HG03196 (cell line): ENCODE measurements around the gene PINLYP.

Experiments
- ATAC-seq: cut with Tn5 transposase; IDR thresholded peaks from one replicate; pipeline ENCODE4 v1.9.1; 2021; ENCODE audit not compliant: unreplicated experiment

PINLYP gene

GRCh38 chr19:43548706-43549105, 26.9 kb upstream of the PINLYP start:
- no peak for ATAC-seq

GRCh38 chr19:43551399-43552197, 24.0 kb upstream of the PINLYP start:
- ATAC-seq, result no peak

GRCh38 chr19:43552198-43552450, 23.5 kb upstream of the PINLYP start:
- no peak for ATAC-seq

GRCh38 chr19:43552616-43553015, 23.0 kb upstream of the PINLYP start:
- no peak for ATAC-seq

- no peak for ATAC-seq
Observed at GRCh38 chr19:43553656-43554055, 21.9 kb upstream of the PINLYP start.

- no peak for ATAC-seq
Observed at GRCh38 chr19:43554317-43554895, 21.2 kb upstream of the PINLYP start.

- ATAC-seq, result no peak
Observed at GRCh38 chr19:43555185-43555770, 20.3 kb upstream of the PINLYP start.

GRCh38 chr19:43560687-43561086, 14.9 kb upstream of the PINLYP start:
- ATAC-seq, result no peak

- no peak for ATAC-seq
Observed at GRCh38 chr19:43561139-43561970, 14.2 kb upstream of the PINLYP start.

- no peak for ATAC-seq
Observed at GRCh38 chr19:43562226-43562697, 13.3 kb upstream of the PINLYP start.

GRCh38 chr19:43562698-43563241, 12.8 kb upstream of the PINLYP start:
- ATAC-seq, result peak; percentile 71

GRCh38 chr19:43563816-43564457, 11.7 kb upstream of the PINLYP start:
- ATAC-seq, result no peak

- ATAC-seq, result no peak
Observed at GRCh38 chr19:43564800-43565199, 10.8 kb upstream of the PINLYP start.

GRCh38 chr19:43569657-43570056, 5.9 kb upstream of the PINLYP start:
- ATAC-seq, result no peak

GRCh38 chr19:43570174-43570791, 5.3 kb upstream of the PINLYP start:
- no peak for ATAC-seq

- ATAC-seq, result no peak
Observed at GRCh38 chr19:43572171-43572588, 3.4 kb upstream of the PINLYP start.

GRCh38 chr19:43574424-43575155, 1.0 kb upstream of the PINLYP start:
- ATAC-seq, result no peak

GRCh38 chr19:43575955-43576878, 616 bp downstream of the PINLYP start:
- no peak for ATAC-seq

GRCh38 chr19:43578787-43579186, 3.2 kb downstream of the PINLYP start:
- ATAC-seq, result no peak
